GM21528 (cell line): Measurements from ENCODE around the gene ATOH7.
"Not testable (repeated sequence)": the region's sequence is repeated elsewhere in the genome, so short reads cannot be mapped to it uniquely, and the experiment has no call there.

Source experiments
- ATAC-seq: cut with Tn5 transposase; IDR thresholded peaks from one replicate; pipeline ENCODE4 v1.9.1; 2021; ENCODE audit warnings: mild to moderate bottlenecking, moderate library complexity; ENCODE audit not compliant: unreplicated experiment, low FRiP score

ATOH7 gene

GRCh38 chr10:68238371-68238770 is 6.5 kb upstream of the ATOH7 start:
- ATAC-seq = no peak

- no peak for ATAC-seq
Measured at GRCh38 chr10:68237173-68237572, 5.3 kb upstream of the ATOH7 start.

- no peak for ATAC-seq
Measured at GRCh38 chr10:68235581-68235980, 3.7 kb upstream of the ATOH7 start.

GRCh38 chr10:68235111-68235510 is 3.2 kb upstream of the ATOH7 start:
- no peak for ATAC-seq

GRCh38 chr10:68233046-68233445 is 1.1 kb upstream of the ATOH7 start:
- no peak for ATAC-seq

- ATAC-seq = peak; percentile 86
Measured at GRCh38 chr10:68231106-68231816, 652 bp downstream of the ATOH7 start.

- no peak for ATAC-seq
Measured at GRCh38 chr10:68230268-68230667, 1.6 kb downstream of the ATOH7 start.

- ATAC-seq = no peak
Measured at GRCh38 chr10:68224810-68225209, 7.1 kb downstream of the ATOH7 start.

GRCh38 chr10:68223535-68224165 is 8.3 kb downstream of the ATOH7 start:
- no peak for ATAC-seq

GRCh38 chr10:68222391-68222790 is 9.5 kb downstream of the ATOH7 start:
- ATAC-seq = no peak

GRCh38 chr10:68221196-68221595 is 10.7 kb downstream of the ATOH7 start:
- no peak for ATAC-seq

- no peak for ATAC-seq
Measured at GRCh38 chr10:68218786-68219185, 13.1 kb downstream of the ATOH7 start.

- ATAC-seq = no peak
Measured at GRCh38 chr10:68212721-68213352, 19.1 kb downstream of the ATOH7 start.

- no peak for ATAC-seq
Measured at GRCh38 chr10:68211669-68212068, 20.2 kb downstream of the ATOH7 start.

GRCh38 chr10:68208424-68209042 is 23.4 kb downstream of the ATOH7 start:
- no peak for ATAC-seq

GRCh38 chr10:68202960-68203353 is 29.0 kb downstream of the ATOH7 start:
- ATAC-seq = no peak

GRCh38 chr10:68196701-68197100 is 35.2 kb downstream of the ATOH7 start:
- ATAC-seq = no peak

GRCh38 chr10:68195776-68196175 is 36.1 kb downstream of the ATOH7 start:
- not testable (repeated sequence) for ATAC-seq

- ATAC-seq = no peak
Measured at GRCh38 chr10:68194290-68194689, 37.6 kb downstream of the ATOH7 start.

- ATAC-seq = no peak
Measured at GRCh38 chr10:68192113-68192512, 39.8 kb downstream of the ATOH7 start.

GRCh38 chr10:68188835-68189234 is 43.1 kb downstream of the ATOH7 start:
- no peak for ATAC-seq
